Liver (tissue), 9 donors: ENCODE measurements around the gene CDK2AP2. TPM values are rescaled to one million over a fixed set of nuclear protein-coding genes. Genes with fewer than 3 reads are reported as not detected.
"Not testable (repeated sequence)": the region's sequence is repeated elsewhere in the genome, so short reads cannot be mapped to it uniquely, and the experiment has no call there.

Source experiments
- DNase-seq: peaks from one replicate; pipeline ENCODE4 v3.0.0-alpha.2; 2017; ENCODE audit warnings: low spot score
- H3K27ac ChIP-seq, 2 donors: one replicate each; pipeline ENCODE4 v1.7.0; 2013; ENCODE audit warnings: inconsistent platforms in 2 of 2, low read length in 2 of 2, control low read depth in 1 of 2, low read depth in 1 of 2, mild to moderate bottlenecking in 1 of 2
- H3K27me3 ChIP-seq, 4 donors: one replicate each; pipeline versions ENCODE4 v1.6.1 to v1.7.0; 2013; ENCODE audit warnings: low read length in 3 of 4, inconsistent platforms in 1 of 4, mild to moderate bottlenecking in 1 of 4, moderate library complexity in 1 of 4; ENCODE audit not compliant: control insufficient read depth in 4 of 4, insufficient read depth in 4 of 4
- H3K36me3 ChIP-seq, 4 donors: one replicate each; pipeline versions ENCODE4 v1.6.1 to v1.7.0; 2013; ENCODE audit warnings: low read length in 3 of 4, mild to moderate bottlenecking in 3 of 4, low read depth in 1 of 4, moderate library complexity in 1 of 4; ENCODE audit not compliant: control insufficient read depth in 4 of 4, insufficient read depth in 3 of 4
- H3K4me1 ChIP-seq, 4 donors: one replicate each; pipeline versions ENCODE4 v1.6.1 to v1.7.0; 2013; ENCODE audit warnings: low read length in 3 of 4, mild to moderate bottlenecking in 3 of 4, moderate library complexity in 1 of 4; ENCODE audit not compliant: control insufficient read depth in 4 of 4, insufficient read depth in 4 of 4
- H3K4me3 ChIP-seq, 3 donors: one replicate each; pipeline versions ENCODE4 v1.6.1 to v1.7.0; 2013; ENCODE audit warnings: low read length in 3 of 3, control low read depth in 1 of 3, low read depth in 1 of 3, mild to moderate bottlenecking in 1 of 3
- H3K9ac ChIP-seq, 2 donors: one replicate each; pipeline ENCODE4 v1.7.0; 2013; ENCODE audit warnings: low read length in 2 of 2, mild to moderate bottlenecking in 2 of 2, moderate library complexity in 2 of 2, control low read depth in 1 of 2, low read depth in 1 of 2
- H3K9me3 ChIP-seq, 4 donors: one replicate each; pipeline versions ENCODE4 v1.6.1 to v1.7.0; 2013; ENCODE audit warnings: low read length in 3 of 4; ENCODE audit not compliant: control insufficient read depth in 4 of 4
- ATF3 ChIP-seq: IDR thresholded peaks from 2 replicates; pipeline ENCODE4 v1.6.1; 2016; ENCODE audit warnings: antibody characterized with exemption
- EGR1 ChIP-seq, 2 donors: IDR thresholded peaks; 2 replicates each; pipeline ENCODE4 v1.6.1; 2016 to 2018; ENCODE audit warnings: antibody characterized with exemption in 2 of 2, low read depth in 2 of 2
- FOXA1 ChIP-seq: IDR thresholded peaks from 2 replicates; pipeline ENCODE4 v1.6.1; 2016; ENCODE audit warnings: antibody characterized with exemption
- FOXA2 ChIP-seq: IDR thresholded peaks from 2 replicates; pipeline ENCODE4 v1.6.1; 2016; ENCODE audit warnings: antibody characterized with exemption
- GABPA ChIP-seq, 2 donors: IDR thresholded peaks in 1 of 2; conservative IDR thresholded peaks in 1 of 2; 2 replicates each; pipeline ENCODE4 v1.6.1; 2016; ENCODE audit warnings: antibody characterized with exemption in 2 of 2, mild to moderate bottlenecking in 1 of 2, moderate library complexity in 1 of 2
- HNF4A ChIP-seq, 2 donors: conservative IDR thresholded peaks; 2 replicates each; pipeline ENCODE4 v1.6.1; 2016; ENCODE audit warnings: antibody characterized with exemption in 2 of 2, mild to moderate bottlenecking in 2 of 2
- HNF4G ChIP-seq: IDR thresholded peaks from 2 replicates; pipeline ENCODE4 v1.6.1; 2016; ENCODE audit warnings: antibody characterized with exemption
- JUND ChIP-seq, 2 donors: IDR thresholded peaks; 2 replicates each; pipeline ENCODE4 v1.6.1; 2016; ENCODE audit warnings: antibody characterized with exemption in 2 of 2
- MAX ChIP-seq: IDR thresholded peaks from 2 replicates; pipeline ENCODE4 v1.6.1; 2016; ENCODE audit warnings: antibody characterized with exemption
- NR2F2 ChIP-seq: IDR thresholded peaks from 2 replicates; pipeline ENCODE4 v1.6.1; 2016; ENCODE audit warnings: antibody characterized with exemption
- RAD21 ChIP-seq, 2 donors: IDR thresholded peaks; 2 replicates each; pipeline ENCODE4 v1.6.1; 2016; ENCODE audit warnings: antibody characterized with exemption in 2 of 2, mild to moderate bottlenecking in 2 of 2
- REST ChIP-seq: IDR thresholded peaks from 2 replicates; pipeline ENCODE4 v1.6.1; 2016; ENCODE audit warnings: antibody characterized with exemption, mild to moderate bottlenecking
- RXRA ChIP-seq, 2 donors: IDR thresholded peaks; 2 replicates each; pipeline ENCODE4 v1.6.1; 2017 to 2018; ENCODE audit warnings: antibody characterized with exemption in 2 of 2, mild to moderate bottlenecking in 1 of 2
- SP1 ChIP-seq: IDR thresholded peaks from 2 replicates; pipeline ENCODE4 v1.6.1; 2018; ENCODE audit warnings: antibody characterized with exemption, mild to moderate bottlenecking
- TAF1 ChIP-seq: conservative IDR thresholded peaks from 2 replicates; pipeline ENCODE4 v1.6.1; 2016; ENCODE audit warnings: antibody characterized with exemption, mild to moderate bottlenecking
- YY1 ChIP-seq: IDR thresholded peaks from 2 replicates; pipeline ENCODE4 v1.6.1; 2016; ENCODE audit warnings: antibody characterized with exemption, mild to moderate bottlenecking
- WGBS: extraction: QIAGEN DNeasy Blood & Tissue Kit; methylation state at CpG from one replicate; pipeline ENCODE4 v1.1.7; 2013; 5-methylcytosine and 5-hydroxymethylcytosine counted together
- polyA plus RNA-seq, 2 donors: library from polyadenylated mRNA; stranded (reverse) in 1 of 2; unstranded in 1 of 2; fragments of 200-250 nt in 1 of 2; fragments of >200 nt in 1 of 2; fragmentation: Nextera tagmentation in 1 of 2; extraction: Ambion mirVana in 1 of 2; gene quantifications; one replicate each; pipeline versions ENCODE4 v1.2.1 to v1.2.3, GENCODE V29; 2013 to 2015
- total RNA-seq, 2 donors: library from RNA; depleted of rRNA; stranded (reverse); fragments of >200 nt; gene quantifications; one replicate each; pipeline ENCODE4 v1.2.3, GENCODE V29; 2014
- donor health status: healthy.
- donor health status: healthy.
- donor health status: healthy.
- donor health status: healthy.
- donor health status: healthy.

Gene CDK2AP2
- total and polyA plus RNA-seq, 4 donors = 14.1 to 126 (median 56.6) TPM

GRCh38 chr11:67556244-67556643 lies 48.3 kb upstream of the CDK2AP2 start:
- H3K27ac ChIP-seq = no peak overlapping the region
- DNase-seq = no peak
- H3K36me3 ChIP-seq = no peaks in the 10 kb centered on the region
- H3K4me1 ChIP-seq = peaks cover 0 to 5% (median 0%) of the 10 kb centered on the region in 4 donors
- H3K4me3 ChIP-seq = no peak overlapping the region
- H3K9ac ChIP-seq = no peak overlapping the region
- TF ChIP-seq ATF3 (no peak), JUND (IDR thresholded peaks at IDR 0.05) (no peak), GABPA (IDR thresholded peaks at IDR 0.05 in 1 of 2, conservative IDR thresholded peaks at IDR 0.05 in 1 of 2) (no peak), MAX (no peak), FOXA2 (no peak), FOXA1 (no peak), SP1 (no peak), RXRA (IDR thresholded peaks at IDR 0.05) (no peak), REST (no peak), HNF4G (no peak), NR2F2 (no peak), TAF1 (no peak), RAD21 (IDR thresholded peaks at IDR 0.05) (no peak), EGR1 (IDR thresholded peaks at IDR 0.05; ENCODE audit: low read depth in 2 of 2) (no peak), HNF4A (conservative IDR thresholded peaks at IDR 0.05) (no peak)
- WGBS = 79% methylated on average over 3 of the region's 3 CpGs
- H3K27me3 ChIP-seq = no peaks in the 10 kb centered on the region
- H3K9me3 ChIP-seq = no peaks in the 10 kb centered on the region

- DNase-seq, H3K9ac ChIP-seq: not testable (repeated sequence)
Measured at GRCh38 chr11:67551697-67552096, 43.7 kb upstream of the CDK2AP2 start.

GRCh38 chr11:67551127-67551526 lies 43.2 kb upstream of the CDK2AP2 start:
- Histone ChIP-seq H3K36me3 (no peaks in the 10 kb centered on the region), H3K9ac (no peak overlapping the region), H3K27ac (no peak overlapping the region), H3K27me3 (no peaks in the 10 kb centered on the region), H3K4me3 (no peak overlapping the region), H3K4me1 (peaks cover 0 to 2% (median 2%) of the 10 kb centered on the region in 4 donors), H3K9me3 (no peaks in the 10 kb centered on the region)
- TF ChIP-seq SP1 (no peak), FOXA1 (no peak), HNF4A (conservative IDR thresholded peaks at IDR 0.05) (peak; percentile 25 to 70), REST (no peak), JUND (IDR thresholded peaks at IDR 0.05) (no peak), YY1 (no peak), ATF3 (no peak), MAX (no peak), RXRA (IDR thresholded peaks at IDR 0.05) (peak; percentile 24 to 68)
- no peak for DNase-seq

More at GRCh38 chr11:67551697-67552096, 43.7 kb upstream of the CDK2AP2 start:
- not testable (repeated sequence) for H3K36me3 ChIP-seq, H3K9me3 ChIP-seq, H3K4me3 ChIP-seq, H3K27ac ChIP-seq, H3K27me3 ChIP-seq, H3K4me1 ChIP-seq
